Middle frontal gyrus (tissue), 1 donor: ENCODE results near the gene OXSM.

Experiments
- DNase-seq: peaks from one replicate; pipeline ENCODE4 v3.0.0-alpha.2; 2015; ENCODE audit warnings: low spot score; ENCODE audit errors: extremely low spot score

Gene OXSM

DNA sequence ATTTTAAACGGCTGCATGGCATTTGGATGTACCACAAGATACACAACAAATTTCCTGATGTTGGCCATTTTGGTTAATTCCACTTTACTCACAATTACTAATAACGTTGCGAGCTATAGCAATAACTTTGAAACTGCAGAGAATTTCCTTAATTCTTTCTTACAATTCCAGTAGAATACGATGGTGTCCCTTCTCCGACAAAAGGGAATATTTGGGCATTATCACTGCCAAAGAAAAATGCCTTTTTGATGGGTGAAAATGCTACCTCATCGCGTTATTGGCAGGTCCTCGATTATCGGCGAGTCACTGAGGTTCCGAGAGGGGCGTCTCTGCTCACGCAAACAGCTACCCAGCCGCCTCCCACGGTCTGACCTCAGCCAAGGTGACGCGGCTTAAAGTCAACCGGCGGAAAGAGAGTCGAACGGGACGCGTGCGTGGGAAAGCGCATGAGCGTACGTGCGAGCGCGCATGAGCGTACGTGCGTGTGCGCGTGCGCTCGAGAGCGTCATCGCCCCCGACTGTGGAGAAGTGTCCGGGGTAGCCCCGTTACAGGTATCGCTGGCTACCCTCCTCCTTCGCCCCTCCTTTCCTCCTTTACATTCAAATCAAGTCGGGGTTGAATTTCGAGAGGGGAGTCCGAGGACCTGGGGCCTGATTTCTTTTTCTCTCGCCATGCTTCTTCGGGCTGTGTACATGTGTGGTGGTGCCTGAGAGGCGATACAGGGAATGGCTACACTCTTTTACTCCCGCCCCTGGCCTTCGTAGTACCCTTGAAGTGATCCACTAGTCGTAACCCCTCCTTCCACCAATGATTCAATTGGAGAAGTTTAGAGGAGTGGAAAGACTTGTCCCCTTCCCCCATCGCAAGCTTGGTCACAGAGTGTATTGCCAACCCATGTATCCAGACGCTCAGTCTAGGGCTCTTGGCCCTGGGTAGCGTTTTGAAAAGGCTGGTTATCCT, at the start of gene OXSM:
Gene OXSM, plus strand, starts transcription at position 495 of the 961 bp plus-strand sequence. CDS start 931 bp downstream, outside the sequence.
- DNase-seq = peak; percentile 92

DNA sequence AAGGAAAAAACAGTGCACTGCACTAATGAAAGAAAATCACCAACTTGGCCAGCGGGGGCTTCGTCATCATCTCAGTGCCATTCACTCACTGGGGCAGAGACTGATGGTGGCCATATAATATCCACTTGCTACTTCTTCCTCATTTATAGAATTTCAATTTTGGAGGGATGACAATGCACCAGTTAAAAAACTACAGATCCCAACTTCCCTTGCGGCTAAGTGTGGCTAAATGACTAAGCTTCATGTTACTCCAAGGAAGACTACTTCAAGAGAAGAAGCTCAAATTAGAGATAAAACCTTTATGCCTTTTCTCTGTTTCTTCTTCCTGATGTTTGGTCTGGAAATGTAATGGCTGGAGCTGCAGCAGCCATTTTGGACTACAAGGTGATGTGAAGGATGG, 45.4 kb upstream of the OXSM start:
- no peak for DNase-seq

DNA sequence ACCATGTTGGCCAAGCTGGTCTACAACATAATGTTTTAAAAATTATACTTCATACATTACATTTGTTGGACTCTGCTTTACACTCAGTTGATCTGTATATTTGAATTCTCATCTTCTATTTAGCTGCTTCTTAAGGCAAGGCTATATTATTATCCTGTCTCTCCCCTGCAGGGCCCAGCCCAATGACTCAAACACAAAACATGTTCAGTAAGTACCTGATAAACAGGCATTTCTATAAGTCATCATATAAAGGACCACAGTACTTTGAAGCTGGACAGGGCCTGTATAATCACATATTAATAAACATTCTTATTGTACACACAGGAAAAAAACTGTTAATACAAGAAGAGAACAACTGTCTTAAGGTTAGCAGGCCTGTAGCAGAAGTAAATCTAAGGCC, 42.9 kb upstream of the OXSM start:
- DNase-seq = no peak

DNA sequence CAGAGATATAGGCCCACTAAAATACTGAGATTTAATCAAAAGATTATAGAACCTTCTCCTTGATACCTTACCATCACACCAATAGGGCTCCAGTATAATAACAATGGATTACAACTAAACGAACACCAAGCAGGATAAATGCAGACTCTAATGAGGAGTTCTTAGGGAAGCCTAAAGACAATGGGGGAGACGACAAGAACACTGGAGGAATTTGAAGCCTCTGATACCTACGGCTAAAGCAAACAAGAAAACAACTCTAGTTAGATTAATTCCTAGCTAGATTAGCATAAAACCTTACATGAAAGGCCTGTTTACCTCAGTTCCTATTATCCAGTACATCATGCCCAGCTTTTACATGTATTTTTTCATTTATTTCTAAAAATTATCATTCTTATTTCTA, 41.7 kb upstream of the OXSM start:
- no peak for DNase-seq

DNA sequence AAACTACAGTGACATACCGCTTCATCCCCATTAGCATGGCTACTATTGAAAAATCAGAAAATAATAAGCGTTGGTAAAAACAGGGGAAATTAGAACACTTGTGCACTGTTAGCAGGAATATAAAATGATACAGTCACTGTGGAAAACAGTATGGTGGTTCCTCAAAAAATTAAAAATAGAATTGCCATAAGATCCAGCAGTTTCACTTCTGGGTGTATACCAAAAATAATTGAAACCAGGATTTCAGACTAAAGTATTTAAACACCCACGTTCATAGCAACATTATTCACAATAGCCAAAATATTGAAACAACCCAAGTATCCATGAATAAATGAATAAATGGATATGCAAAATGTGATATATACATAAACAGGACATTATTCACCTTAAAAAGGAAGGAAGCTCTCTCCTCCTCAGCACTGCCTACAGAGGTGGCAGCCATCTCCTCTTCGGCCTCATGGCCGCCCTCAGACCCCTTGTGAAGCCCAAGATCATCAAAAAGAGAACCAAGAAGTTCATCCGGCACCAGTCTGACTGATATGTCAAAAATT, 40.8 kb upstream of the OXSM start:
- DNase-seq = no peak

DNA sequence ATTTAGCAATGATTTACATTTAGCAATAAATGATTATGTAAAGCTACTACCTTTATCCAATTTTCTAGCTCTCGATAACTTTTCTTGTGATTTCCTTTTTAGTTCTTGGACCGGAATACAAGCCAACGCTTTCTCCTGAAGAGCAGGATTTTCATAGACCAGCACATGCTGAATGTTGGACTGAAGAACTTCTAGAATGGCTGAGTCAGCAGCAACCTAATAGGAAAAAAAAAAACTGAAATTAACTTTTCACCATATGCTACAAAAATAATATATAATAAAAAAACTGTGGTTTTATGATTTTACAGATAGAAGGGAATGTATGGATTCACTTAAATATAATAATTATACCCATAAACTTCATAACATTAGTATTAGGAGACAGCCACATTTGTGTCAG, 38.8 kb upstream of the OXSM start:
- DNase-seq = no peak

DNA sequence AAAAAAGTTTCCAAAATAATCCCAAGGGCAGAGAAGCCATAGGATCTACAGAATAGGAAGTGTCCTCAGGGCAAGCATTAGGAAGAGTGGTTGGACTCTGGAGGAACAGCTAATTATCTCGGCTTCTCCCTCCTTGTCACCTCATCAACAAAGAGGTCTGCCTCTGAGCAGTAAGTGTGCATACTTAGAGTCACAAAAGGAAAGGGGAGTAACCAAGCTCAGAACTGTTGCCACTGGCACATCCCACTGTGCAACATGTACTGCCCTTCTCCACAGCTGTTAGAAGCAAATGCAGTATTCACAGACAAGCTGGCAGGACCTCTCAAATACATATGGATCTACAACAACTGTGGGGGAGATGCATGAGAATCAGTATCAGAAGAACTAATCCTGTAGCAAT, 38.2 kb upstream of the OXSM start:
- no peak for DNase-seq

DNA sequence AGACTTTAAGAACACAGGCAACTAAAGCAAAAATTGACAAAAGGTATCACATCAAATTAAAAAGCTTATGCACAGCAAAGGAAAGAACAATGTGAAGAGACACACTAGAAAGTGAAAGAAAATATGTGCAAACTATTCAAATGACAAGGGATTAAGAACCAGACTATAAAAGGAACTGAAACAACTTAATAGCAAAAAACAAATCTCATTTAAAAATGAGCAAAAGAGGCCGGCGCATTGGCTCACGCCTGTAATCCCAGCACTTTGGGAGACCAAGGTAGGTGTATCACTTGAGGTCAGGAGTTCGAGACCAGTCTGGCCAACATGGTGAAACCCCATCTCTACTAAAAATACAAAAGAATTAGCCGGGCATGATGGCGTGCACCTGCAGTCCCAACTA, 21.0 kb upstream of the OXSM start:
- no peak for DNase-seq

DNA sequence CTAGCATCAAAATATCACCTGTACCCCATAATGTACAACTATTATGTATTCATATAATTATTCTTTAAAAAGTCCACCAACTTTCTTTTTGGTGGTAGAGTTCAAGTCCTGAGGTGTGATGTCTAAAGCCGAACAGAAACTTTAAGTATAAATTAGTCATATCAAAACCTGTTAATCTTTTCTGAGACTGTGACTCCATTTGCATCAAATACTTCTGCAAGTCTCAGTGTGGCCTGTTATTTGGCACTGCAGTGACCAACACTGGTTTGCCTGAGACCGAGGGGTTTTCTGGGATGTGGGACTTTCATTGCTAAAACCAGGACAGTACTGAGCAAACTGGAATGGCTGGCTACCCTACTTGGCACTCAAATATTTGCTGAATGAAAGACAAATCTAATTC, 14.0 kb upstream of the OXSM start:
- no peak for DNase-seq

DNA sequence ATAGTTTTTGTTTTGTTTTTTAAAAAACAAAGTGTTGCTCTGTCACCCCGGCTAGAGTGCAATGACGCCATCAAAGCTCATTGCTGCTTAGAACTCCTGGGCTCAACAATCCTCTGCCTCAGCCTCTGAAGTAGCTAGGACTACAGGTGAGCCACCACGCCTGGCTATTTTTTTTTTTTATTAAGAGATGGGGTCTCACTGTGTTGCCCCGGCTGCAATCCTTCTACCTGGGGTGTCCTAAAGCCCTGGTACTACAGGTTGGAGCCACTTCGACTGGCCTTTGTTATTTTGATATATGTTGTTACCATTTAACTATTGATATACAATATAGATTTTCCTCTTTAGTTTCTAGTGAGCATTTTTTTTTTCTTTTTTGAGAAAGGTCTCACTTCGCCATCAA, 9.3 kb upstream of the OXSM start:
- DNase-seq = no peak

DNA sequence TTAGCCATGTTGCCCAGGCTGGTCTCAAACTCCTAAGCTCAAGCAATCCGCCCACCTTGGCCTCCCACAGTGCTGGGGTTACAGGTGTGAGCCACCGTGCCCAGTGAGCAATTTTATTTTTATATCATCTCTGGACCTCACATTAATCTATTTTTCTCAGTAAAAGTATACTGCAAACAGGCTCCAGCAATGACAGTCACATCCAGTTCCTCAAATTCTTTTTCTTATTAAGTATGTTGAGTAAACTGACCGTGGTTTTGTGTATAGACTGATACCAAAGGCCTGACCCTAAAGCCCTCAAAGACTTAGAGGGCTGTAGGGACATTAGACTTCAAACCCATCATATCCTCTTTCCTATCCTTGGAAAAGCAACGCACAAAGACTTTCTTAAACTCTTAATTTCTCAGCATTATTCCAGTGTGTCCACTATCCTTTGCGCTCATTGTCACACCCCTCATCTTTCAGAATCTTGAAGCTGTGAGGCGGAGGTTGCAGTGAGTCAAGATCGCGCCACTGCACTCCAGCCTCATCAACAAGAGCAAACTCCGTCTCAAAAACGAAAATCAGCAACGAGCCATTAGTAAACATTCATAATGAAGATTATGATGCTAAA, 8.6 kb upstream of the OXSM start:
- DNase-seq = no peak

DNA sequence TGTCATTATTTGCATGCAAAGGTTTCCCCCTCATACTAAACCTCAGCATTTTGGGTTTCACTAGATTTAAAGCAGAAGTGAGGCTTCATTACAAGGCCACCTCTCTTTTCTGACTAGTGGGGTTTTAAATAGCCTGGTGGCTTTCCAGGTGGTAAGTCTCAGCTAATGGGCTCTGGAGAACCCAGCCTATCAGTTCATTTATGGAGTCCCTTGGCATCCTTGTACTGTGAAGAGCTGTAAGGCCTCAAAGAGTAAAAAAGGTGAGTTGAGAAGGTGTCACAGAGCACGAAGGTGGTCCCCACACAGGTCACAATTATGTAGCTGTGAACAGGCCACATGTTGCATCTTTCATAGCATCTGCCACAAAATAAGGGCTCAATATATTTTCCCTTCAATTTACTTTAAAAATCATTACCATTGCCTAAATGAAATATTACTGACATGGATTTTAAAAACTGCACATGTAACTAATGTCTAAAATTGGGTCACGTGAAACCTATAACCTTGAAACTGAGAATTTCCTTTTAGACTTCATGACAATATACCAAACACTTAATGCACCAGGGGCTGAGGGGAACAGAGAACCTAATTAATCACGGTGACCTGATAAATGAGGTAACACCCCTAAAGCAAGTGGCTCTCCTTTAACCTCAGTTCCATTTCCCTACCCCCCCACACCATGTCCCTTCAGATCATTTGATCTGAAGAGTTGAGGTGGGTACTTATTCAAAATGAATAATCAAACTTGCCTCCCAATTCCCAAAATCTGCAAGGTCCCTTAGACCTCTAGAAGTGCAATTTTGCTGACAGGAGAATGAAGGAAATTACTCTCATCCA, 7.9 kb upstream of the OXSM start:
- no peak for DNase-seq

DNA sequence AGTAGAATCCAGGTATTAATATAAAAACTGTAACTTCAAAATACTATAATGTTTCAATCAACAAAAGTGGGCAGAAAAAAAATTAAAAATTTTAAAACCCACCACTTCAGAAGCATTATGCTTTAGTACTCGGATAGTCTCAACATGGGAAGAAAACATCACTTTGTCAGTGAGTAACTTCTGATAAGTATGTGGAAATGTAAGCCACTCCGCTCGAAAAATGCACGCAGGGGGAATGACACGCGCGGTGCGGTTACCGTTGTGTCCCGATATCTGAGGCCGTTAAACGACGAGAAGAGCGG, 7.3 kb upstream of the OXSM start:
- no peak for DNase-seq

DNA sequence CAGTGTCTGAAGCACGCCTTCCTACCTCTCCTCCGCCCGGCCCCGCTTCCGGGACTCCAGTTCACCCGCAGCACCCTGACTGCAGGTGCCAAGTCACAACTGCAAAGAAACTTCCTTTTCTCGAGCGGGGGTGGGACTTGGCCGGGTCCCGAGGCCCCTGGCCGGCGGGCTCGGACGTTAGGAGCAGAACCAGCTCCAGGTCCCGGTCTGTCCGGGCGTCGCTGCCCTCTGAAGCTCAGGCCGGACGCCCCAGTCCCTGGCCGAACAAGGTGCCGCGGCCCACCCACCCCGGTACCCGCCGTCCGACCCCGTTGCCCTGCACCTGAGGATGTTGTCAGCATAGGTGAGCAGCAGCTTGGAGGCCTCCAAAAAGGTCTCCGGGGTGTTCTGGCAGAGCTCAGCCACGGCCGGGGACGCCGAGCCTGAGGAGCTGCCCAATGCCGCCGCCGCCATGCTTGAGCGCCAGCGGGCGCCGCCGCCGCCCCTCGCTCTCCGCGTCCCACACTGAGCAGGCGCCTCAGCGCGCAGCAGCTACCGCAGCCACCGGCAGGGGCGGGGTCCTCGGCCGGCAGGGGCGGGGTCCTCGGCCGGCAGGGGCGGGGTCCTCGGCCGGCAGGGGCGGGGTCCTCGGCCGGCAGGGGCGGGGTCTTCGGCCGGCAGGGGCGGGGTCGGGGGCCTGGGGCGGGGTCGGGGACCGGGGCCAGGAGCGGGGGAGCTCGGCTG, 6.8 kb upstream of the OXSM start, which contains the start of gene NGLY1:
Gene NGLY1, minus strand, starts transcription at position 506 of the 723 bp plus-strand sequence. Its CDS starts 53 bp downstream, at position 453.
- DNase-seq = peak; percentile 73

DNA sequence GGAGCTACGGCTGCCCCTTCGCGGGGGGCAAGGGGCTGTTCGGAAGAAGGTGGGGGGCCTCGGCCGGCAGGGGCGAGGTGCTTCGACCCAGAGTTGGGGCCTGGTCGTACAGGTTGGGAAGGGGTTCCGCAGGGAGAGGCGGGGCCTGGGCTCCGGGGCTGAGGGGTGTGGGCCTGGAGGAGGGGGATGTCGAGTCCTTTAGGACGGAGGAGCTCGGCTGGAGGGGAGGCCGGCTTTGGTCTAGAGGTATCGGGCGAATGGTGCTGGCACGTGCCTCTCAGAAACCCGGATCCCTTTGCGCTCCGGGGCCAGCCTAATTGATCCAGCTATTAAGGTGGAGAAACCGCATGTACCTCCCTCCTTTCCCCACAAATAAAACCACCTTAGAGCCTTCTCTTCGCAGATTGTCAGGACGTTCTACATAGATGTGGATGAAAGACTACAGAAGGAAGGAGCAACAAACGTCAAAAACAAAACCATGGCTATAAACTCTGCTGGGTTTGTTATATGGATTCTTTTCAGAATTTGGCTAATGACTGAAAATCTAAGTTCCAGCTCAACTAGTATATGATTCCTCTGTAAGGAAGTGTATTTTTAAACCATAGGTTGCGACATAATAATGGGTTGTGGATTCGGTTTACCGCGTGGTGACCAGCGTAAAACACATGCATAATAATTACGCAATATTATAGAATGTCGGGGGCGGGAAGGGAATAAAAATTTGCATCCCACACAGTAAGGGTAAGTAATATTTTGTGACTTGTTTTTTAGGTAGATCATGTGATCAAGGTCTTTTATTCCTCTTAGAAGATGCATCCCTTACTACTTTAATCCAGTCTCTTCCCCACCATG, 6.0 kb upstream of the OXSM start:
- no peak for DNase-seq

DNA sequence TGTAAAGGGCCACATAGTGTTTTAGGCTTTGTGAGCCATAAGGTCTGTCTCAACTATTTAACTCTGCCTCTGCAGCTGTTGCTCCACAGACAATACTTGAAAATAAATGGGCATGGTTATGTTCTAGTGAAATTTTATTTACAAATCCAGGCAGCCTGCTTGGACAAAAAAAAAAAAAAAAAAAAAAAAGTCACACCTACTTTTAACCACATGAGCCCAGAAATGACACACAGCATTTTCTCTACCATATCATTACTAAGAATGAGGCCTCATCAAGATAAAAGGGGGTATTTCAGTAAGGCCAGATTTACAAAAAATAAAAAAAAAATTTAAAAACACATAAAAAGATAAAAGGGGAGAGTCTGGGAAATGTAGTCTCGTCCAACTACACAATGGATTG, 4.9 kb upstream of the OXSM start:
- no peak for DNase-seq

DNA sequence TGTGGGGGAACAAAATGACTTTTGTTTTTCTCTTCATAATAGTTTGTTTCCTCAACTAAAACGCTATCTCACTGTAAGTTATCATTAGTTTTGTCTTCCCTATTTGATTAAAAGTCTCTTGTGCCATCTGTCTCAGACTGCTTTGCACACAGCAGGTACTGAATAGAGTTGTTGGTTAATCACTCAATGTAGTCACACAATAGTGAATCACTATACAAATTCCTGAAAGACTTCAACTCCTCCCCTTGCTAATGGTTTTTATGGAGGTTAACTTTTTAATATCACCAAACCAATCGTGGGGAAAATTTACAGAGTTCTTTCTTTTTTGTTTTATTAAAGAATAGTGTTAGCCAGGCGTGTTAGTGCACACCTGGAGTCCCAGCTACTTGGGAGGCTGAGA, 4.1 kb upstream of the OXSM start:
- DNase-seq = no peak

DNA sequence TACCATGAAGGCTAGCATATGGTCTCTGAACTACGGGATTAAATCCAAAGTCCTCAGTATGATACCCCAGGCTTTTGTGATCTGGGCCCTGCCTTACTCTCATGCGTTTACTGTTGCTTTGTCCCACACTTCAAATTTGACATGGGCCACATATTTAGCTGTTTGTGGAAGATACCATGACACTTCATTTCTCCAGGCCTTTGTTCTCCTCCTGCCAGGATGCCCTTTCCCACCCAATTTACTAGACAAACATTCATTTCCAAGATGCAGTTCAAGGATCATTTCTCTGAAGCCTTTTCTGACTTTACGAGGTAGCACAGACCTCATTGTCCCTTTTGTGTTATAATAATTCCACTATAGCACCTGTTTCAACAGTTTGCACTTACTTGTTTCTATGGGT, 2.2 kb upstream of the OXSM start:
- no peak for DNase-seq

DNA sequence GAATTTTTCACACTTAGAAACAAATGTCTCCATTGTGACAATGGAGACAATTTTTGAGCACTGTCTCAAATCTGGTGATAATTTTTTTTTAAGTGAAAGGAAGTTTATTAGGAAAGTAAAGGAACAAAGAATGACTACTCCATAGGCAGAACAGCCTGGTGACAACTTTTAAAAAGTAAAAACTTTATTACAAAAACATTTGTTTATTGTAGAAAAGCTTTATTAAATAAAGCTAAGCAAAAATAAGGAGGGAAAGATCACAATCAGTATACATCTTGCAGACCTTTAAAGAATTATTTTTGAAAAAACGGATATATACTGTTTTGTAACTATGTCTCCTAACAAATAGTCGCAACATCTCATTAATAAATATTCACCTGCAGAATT, 688 bp upstream of the OXSM start:
- DNase-seq = no peak

DNA sequence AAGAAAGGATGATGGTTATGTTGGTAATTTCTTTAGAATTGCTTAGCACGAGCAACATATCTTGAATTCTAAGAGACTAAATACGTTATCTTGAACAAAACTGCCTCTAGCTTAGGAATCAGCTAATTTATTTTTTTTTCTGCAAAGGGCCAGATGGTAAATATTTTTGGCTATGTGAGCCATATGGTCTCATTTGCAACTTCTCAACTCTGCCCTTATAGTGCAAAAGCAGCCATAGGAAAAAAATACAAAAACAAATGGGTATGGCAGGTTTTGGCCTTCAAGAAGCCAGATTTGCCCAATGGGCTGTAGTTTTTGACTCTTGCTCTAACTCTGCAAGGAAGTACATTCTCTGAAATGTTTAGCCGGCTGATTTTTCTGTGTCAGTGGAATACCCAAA, 11.9 kb downstream of the OXSM start:
- DNase-seq = no peak
